ENCODE data around the gene PTK7. TPM values are rescaled to one million over a fixed set of nuclear protein-coding genes. Genes with fewer than 3 reads are reported as not detected.

Gene PTK7
- total RNA-seq, 4 donors from 2014 or later: 4.4 to 22.3 (median 18.3) TPM

- peaks cover 0 to 52% (median 2%) of the 10 kb centered on the region in 3 donors for H3K36me3 ChIP-seq
- H3K9me3 ChIP-seq: no peaks in the 10 kb centered on the region
- no peak overlapping the region for H3K27ac ChIP-seq
- H3K4me3 ChIP-seq: peak overlapping the region in 2 of 4 donors; percentile 81 to 98
- TF ChIP-seq, protein P1, sequence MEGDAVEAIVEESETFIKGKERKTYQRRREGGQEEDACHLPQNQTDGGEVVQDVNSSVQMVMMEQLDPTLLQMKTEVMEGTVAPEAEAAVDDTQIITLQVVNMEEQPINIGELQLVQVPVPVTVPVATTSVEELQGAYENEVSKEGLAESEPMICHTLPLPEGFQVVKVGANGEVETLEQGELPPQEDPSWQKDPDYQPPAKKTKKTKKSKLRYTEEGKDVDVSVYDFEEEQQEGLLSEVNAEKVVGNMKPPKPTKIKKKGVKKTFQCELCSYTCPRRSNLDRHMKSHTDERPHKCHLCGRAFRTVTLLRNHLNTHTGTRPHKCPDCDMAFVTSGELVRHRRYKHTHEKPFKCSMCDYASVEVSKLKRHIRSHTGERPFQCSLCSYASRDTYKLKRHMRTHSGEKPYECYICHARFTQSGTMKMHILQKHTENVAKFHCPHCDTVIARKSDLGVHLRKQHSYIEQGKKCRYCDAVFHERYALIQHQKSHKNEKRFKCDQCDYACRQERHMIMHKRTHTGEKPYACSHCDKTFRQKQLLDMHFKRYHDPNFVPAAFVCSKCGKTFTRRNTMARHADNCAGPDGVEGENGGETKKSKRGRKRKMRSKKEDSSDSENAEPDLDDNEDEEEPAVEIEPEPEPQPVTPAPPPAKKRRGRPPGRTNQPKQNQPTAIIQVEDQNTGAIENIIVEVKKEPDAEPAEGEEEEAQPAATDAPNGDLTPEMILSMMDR (IDR thresholded peaks at IDR 0.05): no peak
- no peak for TF ChIP-seq POLR2A (IDR thresholded peaks at IDR 0.05)
- no peaks in the 10 kb centered on the region for H3K27me3 ChIP-seq
- H3K4me1 ChIP-seq: peaks cover 0 to 35% (median 8%) of the 10 kb centered on the region in 4 donors
- DNase-seq: no peak
Measured at GRCh38 chr6:43061861-43062260, 14.3 kb upstream of the PTK7 start.

DNA sequence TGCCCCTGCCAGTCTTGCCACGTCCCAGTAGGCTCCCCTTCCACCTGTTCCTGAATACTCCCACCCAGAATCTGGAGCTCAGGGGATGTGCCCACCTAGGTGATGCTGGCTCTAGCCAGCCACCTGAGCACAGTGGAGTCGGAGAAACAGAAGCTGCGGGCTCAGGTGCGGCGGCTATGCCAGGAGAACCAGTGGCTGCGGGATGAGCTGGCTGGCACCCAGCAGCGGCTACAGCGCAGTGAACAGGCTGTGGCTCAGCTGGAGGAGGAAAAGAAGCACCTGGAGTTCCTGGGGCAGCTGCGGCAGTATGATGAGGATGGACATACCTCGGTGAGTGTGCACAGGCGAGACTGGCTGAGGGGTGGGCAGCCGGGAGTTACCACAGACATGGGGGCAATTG, 13.3 kb upstream of the PTK7 start:
- no peak for DNase-seq
- TF ChIP-seq, protein P1 (IDR thresholded peaks at IDR 0.05): no peak
- no peak for TF ChIP-seq POLR2A (IDR thresholded peaks at IDR 0.05)
- H3K36me3 ChIP-seq: peaks cover 0 to 47% (median 2%) of the 10 kb centered on the region in 3 donors
- no peak overlapping the region for H3K4me3 ChIP-seq
- H3K4me1 ChIP-seq: peaks cover 0 to 31% (median 8%) of the 10 kb centered on the region in 4 donors
- no peaks in the 10 kb centered on the region for H3K27me3 ChIP-seq
- H3K27ac ChIP-seq: no peak overlapping the region
- H3K9me3 ChIP-seq: no peaks in the 10 kb centered on the region

GRCh38 chr6:43070028-43070632, 6.0 kb upstream of the PTK7 start:
- Histone ChIP-seq H3K4me1 (no peaks in the 10 kb centered on the region), H3K36me3 (peaks cover 0 to 86% (median 0%) of the 10 kb centered on the region in 3 donors), H3K27me3 (no peaks in the 10 kb centered on the region), H3K9me3 (no peaks in the 10 kb centered on the region), H3K27ac (no peak overlapping the region), H3K4me3 (no peak overlapping the region)
- TF ChIP-seq, protein P1 (IDR thresholded peaks at IDR 0.05): peak in 4 of 6 experiments; percentile 27 to 44 (median 38)
- no peak for TF ChIP-seq POLR2A (IDR thresholded peaks at IDR 0.05)
- DNase-seq: no peak

GRCh38 chr6:43074847-43075669, 1.1 kb upstream of the PTK7 start:
- no peaks in the 10 kb centered on the region for H3K9me3 ChIP-seq
- H3K4me3 ChIP-seq: no peak overlapping the region
- TF ChIP-seq POLR2A (IDR thresholded peaks at IDR 0.05): no peak
- TF ChIP-seq, protein P1 (IDR thresholded peaks at IDR 0.05): no peak
- H3K27ac ChIP-seq: peak overlapping the region in 3 of 4 donors; percentile 23 to 65 (median 46)
- peaks cover 0 to 18% (median 5%) of the 10 kb centered on the region in 4 donors for H3K4me1 ChIP-seq
- DNase-seq: no peak
- H3K36me3 ChIP-seq: peaks cover 0 to 45% (median 0%) of the 10 kb centered on the region in 3 donors
- no peaks in the 10 kb centered on the region for H3K27me3 ChIP-seq

GRCh38 chr6:43076464-43077332, 584 bp downstream of the PTK7 start:
- peaks cover 0 to 29% (median 0%) of the 10 kb centered on the region in 3 donors for H3K36me3 ChIP-seq
- peak overlapping the region; percentile 41 to 68 (median 50) for H3K4me3 ChIP-seq
- no peaks in the 10 kb centered on the region for H3K9me3 ChIP-seq
- no peak for TF ChIP-seq POLR2A (IDR thresholded peaks at IDR 0.05)
- no peaks in the 10 kb centered on the region for H3K27me3 ChIP-seq
- peak overlapping the region in 3 of 4 donors; percentile 44 to 65 (median 65) for H3K27ac ChIP-seq
- DNase-seq: peak in 1 of 3 donors; percentile 56
- H3K4me1 ChIP-seq: peaks cover 0 to 18% (median 5%) of the 10 kb centered on the region in 4 donors

Measured in Peyer's patch (tissue), 4 donors.